Keratinocyte (primary cell): ENCODE measurements around the gene FRMD6. TPM values are rescaled to one million over a fixed set of nuclear protein-coding genes. Genes with fewer than 3 reads are reported as not detected.

ENCODE experiments used
- DNase-seq: peaks from one replicate; pipeline ENCODE4 v3.0.0-alpha.2; 2011; ENCODE audit warnings: low read depth, missing footprints, low spot score
- FAIRE-seq: peaks from 2 replicates; lab custom pipeline; 2011; peaks lifted over from hg19 to GRCh38; lab: Jason Lieb, UNC
- H2AFZ ChIP-seq: 2 replicates; pipeline ENCODE4 v1.6.0; 2012; ENCODE audit warnings: low read length, control low read depth, inconsistent platforms; ENCODE audit not compliant: control insufficient read depth
- H3K27ac ChIP-seq: 2 replicates; pipeline ENCODE4 v1.5.1; 2011; ENCODE audit warnings: low read length; ENCODE audit not compliant: control insufficient read depth, insufficient read depth
- H3K27me3 ChIP-seq: 3 replicates; pipeline ENCODE4 v1.6.0; 2011; ENCODE audit warnings: low read length; ENCODE audit not compliant: control insufficient read depth, insufficient read depth; ENCODE audit errors: extremely low read depth
- H3K36me3 ChIP-seq, 2 experiments: 2 replicates in 1 of 2; 3 replicates in 1 of 2; pipeline ENCODE4 v1.5.1; 2011; ENCODE audit warnings: low read length in 2 of 2, mild to moderate bottlenecking in 1 of 2; ENCODE audit not compliant: control insufficient read depth in 2 of 2, insufficient read depth in 2 of 2; ENCODE audit errors: extremely low read depth in 1 of 2
- H3K4me1 ChIP-seq: 3 replicates; pipeline ENCODE4 v1.5.1; 2011; ENCODE audit warnings: low read length; ENCODE audit not compliant: control insufficient read depth, insufficient read depth; ENCODE audit errors: extremely low read depth
- H3K4me2 ChIP-seq: 3 replicates; pipeline ENCODE4 v1.6.0; 2011; ENCODE audit warnings: low read depth, low read length; ENCODE audit not compliant: control insufficient read depth, insufficient read depth; ENCODE audit errors: extremely low read depth
- H3K4me3 ChIP-seq, 3 experiments: fragments of 200-600 bp in 1 of 3; sonication (generic) in 1 of 3; 2 replicates in 2 of 3; 3 replicates in 1 of 3; pipeline ENCODE4 v1.5.1; 2011 to 2016; ENCODE audit warnings: low read length in 3 of 3, mild to moderate bottlenecking in 3 of 3, control low read depth in 2 of 3, inconsistent platforms in 1 of 3, low read depth in 1 of 3, mixed read lengths in 1 of 3, mixed run types in 1 of 3, moderate library complexity in 1 of 3; ENCODE audit not compliant: control insufficient read depth in 2 of 3, insufficient read depth in 2 of 3; ENCODE audit errors: extremely low read depth in 1 of 3
- H3K79me2 ChIP-seq: 2 replicates; pipeline ENCODE4 v1.6.0; 2012; ENCODE audit warnings: low read length; ENCODE audit not compliant: control insufficient read depth, insufficient read depth
- H3K9ac ChIP-seq: 3 replicates; pipeline ENCODE4 v1.6.0; 2011; ENCODE audit warnings: low read length; ENCODE audit not compliant: control insufficient read depth, insufficient read depth; ENCODE audit errors: extremely low read depth
- H3K9me1 ChIP-seq: 3 replicates; pipeline ENCODE4 v1.6.0; 2011; ENCODE audit warnings: low read length; ENCODE audit not compliant: control insufficient read depth, insufficient read depth; ENCODE audit errors: extremely low read depth
- H3K9me3 ChIP-seq: 2 replicates; pipeline ENCODE4 v1.5.1; 2012; ENCODE audit warnings: low read depth, low read length; ENCODE audit not compliant: control insufficient read depth
- H4K20me1 ChIP-seq: 3 replicates; pipeline ENCODE4 v1.6.0; 2011; ENCODE audit warnings: low read length; ENCODE audit not compliant: control insufficient read depth, insufficient read depth; ENCODE audit errors: extremely low read depth
- EZH2 ChIP-seq: IDR thresholded peaks from one replicate; pipeline ENCODE4 v1.6.1; 2012; ENCODE audit warnings: inconsistent platforms, mild to moderate bottlenecking, low read length, moderate library complexity
- dilution Hi-C: fragments of 300-500 bp; cut with MboI; formaldehyde crosslinking; loops from one replicate; pipeline ENCODE4 v1.7.0; 2020; ENCODE audit warnings: low sequenced_read_pairs; ENCODE audit not compliant: extremely low pct_ligation_motif_present
- polyA plus RNA-seq, 5 experiments: library from polyadenylated mRNA; depleted of rRNA in 3 of 5; stranded (reverse) in 3 of 5; stranded (forward) in 1 of 5; unstranded in 1 of 5; fragments of >200 nt; gene quantifications; 1 replicate in 1 of 5; 2 replicates in 3 of 5; 3 replicates in 1 of 5; pipeline versions ENCODE4 v1.2.1 to v1.2.3, GENCODE V29; 2011 to 2012; ENCODE audit warnings: missing spikeins in 2 of 5, low read depth in 1 of 5, low replicate concordance in 1 of 5
- TF ChIP-seq, protein P1 (sequence below), 3 experiments: IDR thresholded peaks in 1 of 3; conservative IDR thresholded peaks in 1 of 3; optimal IDR thresholded peaks in 1 of 3; 2 replicates in 2 of 3; 3 replicates in 1 of 3; pipeline versions ENCODE3 to v1.5.1; 2011; ENCODE audit warnings: low read length in 3 of 3, mild to moderate bottlenecking in 3 of 3, moderate library complexity in 2 of 3, control low read depth in 1 of 3, inconsistent platforms in 1 of 3; ENCODE audit not compliant: insufficient read depth in 2 of 3; ENCODE audit errors: extremely low read depth in 1 of 3

The FRMD6 gene
- polyA plus RNA-seq, 1 donor (not counting 4 experiments of a cell fraction or from before 2014, with no cell fraction given): 120 TPM

DNA sequence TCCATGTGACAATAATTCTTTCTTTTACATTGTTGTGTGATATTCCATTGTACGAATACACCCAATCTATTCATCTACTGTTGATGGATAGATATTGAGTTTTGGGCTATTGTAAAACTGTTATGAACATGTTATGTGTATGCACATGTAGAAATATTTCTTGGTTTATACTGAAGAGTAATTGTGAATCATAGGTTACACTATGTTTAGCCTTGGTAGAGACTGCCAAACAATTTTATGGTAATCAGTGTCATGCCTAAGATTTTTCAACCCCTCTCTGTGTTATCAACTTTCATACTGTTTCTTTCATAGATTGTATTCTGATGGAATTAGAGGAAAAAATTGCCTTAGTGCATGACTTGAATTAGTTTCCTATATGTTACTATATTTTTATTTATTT lies 39.5 kb downstream of the FRMD6 start:
- Histone ChIP-seq H3K27me3 (no peaks in the 10 kb centered on the region), H3K9me1 (no peaks in the 10 kb centered on the region), H2AFZ (no peak overlapping the region), H3K9me3 (no peaks in the 10 kb centered on the region), H4K20me1 (no peaks in the 10 kb centered on the region), H3K27ac (no peak overlapping the region), H3K4me3 (no peak overlapping the region), H3K9ac (no peak overlapping the region), H3K79me2 (peaks cover 73% of the 10 kb centered on the region), H3K36me3 (peaks cover 3 to 19% of the 10 kb centered on the region in 2 experiments), H3K4me1 (peaks cover 30% of the 10 kb centered on the region), H3K4me2 (no peak overlapping the region)
- DNase-seq (no peak), FAIRE-seq (no peak)
- dilution Hi-C loops: no loop called here
- TF ChIP-seq, protein P1, sequence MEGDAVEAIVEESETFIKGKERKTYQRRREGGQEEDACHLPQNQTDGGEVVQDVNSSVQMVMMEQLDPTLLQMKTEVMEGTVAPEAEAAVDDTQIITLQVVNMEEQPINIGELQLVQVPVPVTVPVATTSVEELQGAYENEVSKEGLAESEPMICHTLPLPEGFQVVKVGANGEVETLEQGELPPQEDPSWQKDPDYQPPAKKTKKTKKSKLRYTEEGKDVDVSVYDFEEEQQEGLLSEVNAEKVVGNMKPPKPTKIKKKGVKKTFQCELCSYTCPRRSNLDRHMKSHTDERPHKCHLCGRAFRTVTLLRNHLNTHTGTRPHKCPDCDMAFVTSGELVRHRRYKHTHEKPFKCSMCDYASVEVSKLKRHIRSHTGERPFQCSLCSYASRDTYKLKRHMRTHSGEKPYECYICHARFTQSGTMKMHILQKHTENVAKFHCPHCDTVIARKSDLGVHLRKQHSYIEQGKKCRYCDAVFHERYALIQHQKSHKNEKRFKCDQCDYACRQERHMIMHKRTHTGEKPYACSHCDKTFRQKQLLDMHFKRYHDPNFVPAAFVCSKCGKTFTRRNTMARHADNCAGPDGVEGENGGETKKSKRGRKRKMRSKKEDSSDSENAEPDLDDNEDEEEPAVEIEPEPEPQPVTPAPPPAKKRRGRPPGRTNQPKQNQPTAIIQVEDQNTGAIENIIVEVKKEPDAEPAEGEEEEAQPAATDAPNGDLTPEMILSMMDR (optimal IDR thresholded peaks at IDR 0.05 in 1 of 3, IDR thresholded peaks at IDR 0.05 in 1 of 3, conservative IDR thresholded peaks at IDR 0.05 in 1 of 3; ENCODE audit: extremely low read depth in 1 of 3, insufficient read depth in 2 of 3, low read length in 3 of 3): no peak
- TF ChIP-seq EZH2: no peak

DNA sequence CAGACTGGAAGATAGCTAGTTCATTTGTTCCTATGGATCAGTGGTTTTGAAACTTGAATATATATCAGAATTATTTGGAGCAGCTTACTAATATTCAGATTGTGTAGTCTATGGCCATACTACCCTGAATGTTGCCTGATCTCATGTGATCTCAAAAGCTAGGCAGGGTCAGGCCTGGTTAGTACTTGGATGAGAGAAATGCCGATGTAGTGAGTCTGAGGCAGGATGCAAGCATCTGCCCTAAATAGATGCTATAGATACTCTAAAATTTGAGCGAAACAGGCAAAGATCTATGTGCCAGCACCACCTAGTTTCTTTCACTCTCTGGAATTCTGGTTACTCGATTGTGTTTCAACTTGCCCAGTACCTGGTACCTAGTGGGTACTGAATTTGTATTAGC lies 40.9 kb downstream of the FRMD6 start:
- Histone ChIP-seq H3K4me1 (peaks cover 30% of the 10 kb centered on the region), H3K9ac (no peak overlapping the region), H3K27ac (no peak overlapping the region), H3K36me3 (peaks cover 5 to 19% of the 10 kb centered on the region in 2 experiments), H2AFZ (no peak overlapping the region), H4K20me1 (peaks cover 3% of the 10 kb centered on the region), H3K4me3 (no peak overlapping the region), H3K79me2 (peaks cover 73% of the 10 kb centered on the region), H3K9me3 (no peaks in the 10 kb centered on the region), H3K9me1 (no peaks in the 10 kb centered on the region), H3K27me3 (no peaks in the 10 kb centered on the region), H3K4me2 (no peak overlapping the region)
- DNase-seq: peak; percentile 28
- dilution Hi-C loops: no loop called here
- FAIRE-seq: peak; percentile 48
- TF ChIP-seq, protein P1 (optimal IDR thresholded peaks at IDR 0.05 in 1 of 3, IDR thresholded peaks at IDR 0.05 in 1 of 3, conservative IDR thresholded peaks at IDR 0.05 in 1 of 3; ENCODE audit: extremely low read depth in 1 of 3, insufficient read depth in 2 of 3, low read length in 3 of 3): no peak
- no peak for TF ChIP-seq EZH2
